Upper lobe of left lung (tissue), 6 donors: Measurements from ENCODE around the gene CXCR1. TPM values are rescaled to one million over a fixed set of nuclear protein-coding genes. Genes with fewer than 3 reads are reported as not detected.
A peak's percentile ranks its signal among the peaks of the same experiment; 100 is the strongest.
"Not testable (repeated sequence)": the region's sequence is repeated elsewhere in the genome, so short reads cannot be mapped to it uniquely, and the experiment has no call there.

Experiments used
- ATAC-seq, 2 donors: fragments of 200-7000 bp; cut with Tn5 transposase; one replicate each; pipeline ENCODE4 v1.9.1; 2022; ENCODE audit warnings: mild to moderate bottlenecking in 2 of 2, moderate library complexity in 2 of 2; ENCODE audit not compliant: low FRiP score in 2 of 2
- DNase-seq, 2 donors: peaks; one replicate each; pipeline ENCODE4 v3.0.0-alpha.2; 2019 to 2020
- H3K27ac ChIP-seq, 4 donors: fragments of 200-600 bp; sonication (generic); one replicate each; pipeline ENCODE4 v1.5.1; 2016 to 2019
- H3K27me3 ChIP-seq, 4 donors: fragments of 200-600 bp; sonication (generic); one replicate each; pipeline ENCODE4 v1.5.1; 2017 to 2019
- H3K36me3 ChIP-seq, 4 donors: fragments of 200-600 bp; sonication (generic); one replicate each; pipeline ENCODE4 v1.5.1; 2016 to 2019
- H3K4me1 ChIP-seq, 4 donors: fragments of 200-600 bp; sonication (generic); one replicate each; pipeline ENCODE4 v1.5.1; 2018 to 2019
- H3K4me3 ChIP-seq, 4 donors: fragments of 200-600 bp; sonication (generic); one replicate each; pipeline ENCODE4 v1.5.1; 2017 to 2019; ENCODE audit warnings: mild to moderate bottlenecking in 2 of 4, moderate library complexity in 1 of 4
- H3K9me3 ChIP-seq, 4 donors: fragments of 200-600 bp; sonication (generic); one replicate each; pipeline ENCODE4 v1.5.1; 2018 to 2019
- EP300 ChIP-seq, 4 donors: sonication (generic); formaldehyde crosslinking; IDR thresholded peaks; one replicate each; pipeline ENCODE4 v1.5.1; 2017; ENCODE audit warnings: antibody characterized with exemption in 4 of 4, control low read depth in 2 of 4
- POLR2A ChIP-seq, 4 donors: fragments of 450-650 bp; IDR thresholded peaks; one replicate each; pipeline ENCODE4 v1.5.1; 2016 to 2017; ENCODE audit warnings: antibody characterized with exemption in 4 of 4, mild to moderate bottlenecking in 2 of 4
- POLR2AphosphoS5 ChIP-seq, 2 donors: sonication (generic); formaldehyde crosslinking; IDR thresholded peaks; one replicate each; pipeline ENCODE4 v1.5.1; 2017; ENCODE audit warnings: antibody characterized with exemption in 2 of 2
- WGBS, 2 donors: methylation state at CpG; one replicate each; pipeline ENCODE4 v1.1.5; 2017 to 2018; 5-methylcytosine and 5-hydroxymethylcytosine counted together
- total RNA-seq, 6 donors: library from RNA; depleted of rRNA in 4 of 6; stranded (reverse); fragments of >200 nt in 4 of 6; gene quantifications; one replicate each; pipeline versions ENCODE4 v1.1.0 to v1.2.1, GENCODE V29; 2016 to 2021
- TF ChIP-seq, protein P1 (sequence below), 6 experiments: fragments of 450-650 bp in 4 of 6; fragments of 200-600 bp in 2 of 6; sonication (generic) in 2 of 6; IDR thresholded peaks; one replicate each; pipeline ENCODE4 v1.5.1; 2016 to 2019; ENCODE audit warnings: antibody characterized with exemption in 6 of 6
- donor health status: DM: no; HTN: no; CAD: no; lungs with moderate emphysema.
- donor health status: DM: no; HTN: yes; CAD: no; lungs with severe emphysema.

CXCR1 gene
- total RNA-seq, 6 donors from 2014 or later, result 1.3 to 17.2 (median 6.4) TPM

DNA sequence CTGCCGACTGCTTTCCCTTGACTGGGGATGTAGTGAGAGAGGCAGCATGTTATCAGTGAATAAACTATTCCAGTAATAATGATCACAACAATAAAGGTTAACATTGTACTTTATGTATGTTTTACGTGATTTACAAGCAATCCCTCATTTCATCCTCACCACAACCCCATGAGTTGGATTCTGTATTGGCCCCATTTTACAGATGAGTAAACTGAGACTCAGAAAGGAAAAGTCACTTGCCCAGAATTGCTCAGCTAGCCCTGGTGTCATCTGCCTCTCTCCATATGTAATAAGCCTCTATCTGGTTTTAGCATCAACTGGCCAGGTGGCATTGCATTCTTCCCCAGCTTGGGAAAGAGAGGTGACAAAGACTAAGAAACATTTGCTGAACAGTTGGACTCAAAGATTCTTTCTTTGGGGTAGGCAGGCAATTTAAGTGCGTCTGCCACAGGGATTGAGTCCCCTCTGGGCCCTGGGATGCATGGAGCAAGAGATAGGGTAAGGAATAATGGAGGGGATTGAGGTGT, 38.8 kb downstream of the CXCR1 start:
- Histone ChIP-seq H3K27me3 (no peaks in the 10 kb centered on the region), H3K4me3 (peak overlapping the region in 2 of 4 donors; percentile 0 to 1), H3K9me3 (no peaks in the 10 kb centered on the region), H3K4me1 (peaks cover 0 to 14% (median 4%) of the 10 kb centered on the region in 4 donors), H3K36me3 (no peaks in the 10 kb centered on the region), H3K27ac (peak overlapping the region in 2 of 4 donors; percentile 61 to 83)
- no peak for DNase-seq
- no peak for ATAC-seq
- no peak for TF ChIP-seq POLR2AphosphoS5 (IDR thresholded peaks at IDR 0.05)
- TF ChIP-seq, protein P1, sequence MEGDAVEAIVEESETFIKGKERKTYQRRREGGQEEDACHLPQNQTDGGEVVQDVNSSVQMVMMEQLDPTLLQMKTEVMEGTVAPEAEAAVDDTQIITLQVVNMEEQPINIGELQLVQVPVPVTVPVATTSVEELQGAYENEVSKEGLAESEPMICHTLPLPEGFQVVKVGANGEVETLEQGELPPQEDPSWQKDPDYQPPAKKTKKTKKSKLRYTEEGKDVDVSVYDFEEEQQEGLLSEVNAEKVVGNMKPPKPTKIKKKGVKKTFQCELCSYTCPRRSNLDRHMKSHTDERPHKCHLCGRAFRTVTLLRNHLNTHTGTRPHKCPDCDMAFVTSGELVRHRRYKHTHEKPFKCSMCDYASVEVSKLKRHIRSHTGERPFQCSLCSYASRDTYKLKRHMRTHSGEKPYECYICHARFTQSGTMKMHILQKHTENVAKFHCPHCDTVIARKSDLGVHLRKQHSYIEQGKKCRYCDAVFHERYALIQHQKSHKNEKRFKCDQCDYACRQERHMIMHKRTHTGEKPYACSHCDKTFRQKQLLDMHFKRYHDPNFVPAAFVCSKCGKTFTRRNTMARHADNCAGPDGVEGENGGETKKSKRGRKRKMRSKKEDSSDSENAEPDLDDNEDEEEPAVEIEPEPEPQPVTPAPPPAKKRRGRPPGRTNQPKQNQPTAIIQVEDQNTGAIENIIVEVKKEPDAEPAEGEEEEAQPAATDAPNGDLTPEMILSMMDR (IDR thresholded peaks at IDR 0.05), result no peak
- no peak for TF ChIP-seq POLR2A (IDR thresholded peaks at IDR 0.05)
- TF ChIP-seq EP300 (IDR thresholded peaks at IDR 0.05), result no peak
- 88 to 89% methylated on average over 3 of the region's 3 CpGs for WGBS, 2 donors

DNA sequence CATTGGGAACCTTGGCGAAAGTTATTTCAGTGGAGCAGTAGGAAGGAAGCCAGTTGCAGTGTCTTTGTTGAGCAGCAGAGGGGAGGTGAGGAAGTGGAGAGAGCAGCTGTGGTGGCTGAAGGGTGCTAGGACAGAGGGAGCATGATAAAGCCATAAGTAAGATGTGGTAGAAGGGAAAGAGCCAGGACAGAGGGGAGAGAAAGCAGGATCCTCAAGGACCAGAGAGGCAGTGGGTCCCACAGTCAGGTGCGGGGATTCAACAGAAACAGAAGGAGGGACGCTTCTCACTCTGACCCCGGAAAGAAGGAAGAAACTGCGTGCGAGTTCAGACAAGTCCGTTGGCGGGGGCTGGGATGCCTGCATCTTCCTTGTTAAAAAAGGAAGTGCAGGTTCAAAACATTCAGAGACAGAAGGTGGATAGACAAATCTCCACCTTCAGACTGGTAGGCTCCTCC, 41.1 kb downstream of the CXCR1 start, which contains the start of gene CXCR2:
Gene CXCR2 (plus strand): TSS at position 403 of the 455 bp plus-strand sequence. CDS start 8,774 bp downstream, outside the sequence.
- ATAC-seq, result peak; percentile 74 to 77
- peak within 1 kb of the TSS in 3 of 4 donors; percentile 4 to 23 (median 5) for H3K4me3 ChIP-seq

DNA sequence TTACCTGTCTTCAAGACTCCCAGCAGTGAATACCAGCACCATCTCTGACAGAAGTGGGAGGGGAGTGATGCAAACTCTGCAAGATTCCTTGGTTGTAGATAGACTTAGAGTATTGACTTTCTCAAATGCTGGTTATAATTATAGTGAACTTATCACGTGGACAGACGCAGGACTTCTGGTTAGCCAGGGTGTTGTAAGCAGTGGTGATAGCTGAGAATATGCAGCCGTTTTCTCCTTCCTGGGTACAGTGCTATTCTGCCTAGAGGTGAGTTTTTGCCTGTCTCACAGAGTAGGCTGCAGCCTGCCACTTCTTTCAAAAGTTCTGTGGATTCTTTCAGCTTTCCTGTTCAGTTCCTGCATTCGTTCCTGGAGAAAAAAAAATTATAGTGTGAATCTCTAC, 41.7 kb downstream of the CXCR1 start:
- Histone ChIP-seq H3K9me3 (peaks cover 0 to 12% (median 6%) of the 10 kb centered on the region in 4 donors), H3K27me3 (no peaks in the 10 kb centered on the region), H3K27ac (peak overlapping the region; percentile 18 to 83 (median 62)), H3K4me1 (peaks cover 0 to 14% (median 4%) of the 10 kb centered on the region in 4 donors), H3K4me3 (peak overlapping the region in 1 of 4 donors; percentile 23), H3K36me3 (no peaks in the 10 kb centered on the region)
- no peak for DNase-seq
- WGBS, 2 donors, result 42 to 43% methylated on average over 4 of the region's 4 CpGs
- ATAC-seq, result peak; percentile 36 to 79
- TF ChIP-seq, protein P1 (IDR thresholded peaks at IDR 0.05), result no peak
- peak; percentile 34 to 50 for TF ChIP-seq POLR2AphosphoS5 (IDR thresholded peaks at IDR 0.05)

More for the DNA sequence above, 41.1 kb downstream of the CXCR1 start, which contains the start of gene CXCR2:
- no peaks in the 10 kb centered on the region for H3K36me3 ChIP-seq
- TF ChIP-seq, protein P1 (IDR thresholded peaks at IDR 0.05), result no peak
- TF ChIP-seq POLR2AphosphoS5 (IDR thresholded peaks at IDR 0.05) (no peak), POLR2A (IDR thresholded peaks at IDR 0.05) (no peak), EP300 (IDR thresholded peaks at IDR 0.05) (no peak)
- H3K27ac ChIP-seq, result peak within 1 kb of the TSS; percentile 48 to 83 (median 64)
- peak in 1 of 2 donors; percentile 77 for DNase-seq
- H3K4me1 ChIP-seq, result peaks cover 0 to 14% (median 4%) of the 10 kb centered on the region in 4 donors
- 47 to 49% methylated on average over 8 of the region's 8 CpGs for WGBS, 2 donors
- H3K9me3 ChIP-seq, result peaks cover 0 to 12% (median 6%) of the 10 kb centered on the region in 4 donors
- no peaks in the 10 kb centered on the region for H3K27me3 ChIP-seq

DNA sequence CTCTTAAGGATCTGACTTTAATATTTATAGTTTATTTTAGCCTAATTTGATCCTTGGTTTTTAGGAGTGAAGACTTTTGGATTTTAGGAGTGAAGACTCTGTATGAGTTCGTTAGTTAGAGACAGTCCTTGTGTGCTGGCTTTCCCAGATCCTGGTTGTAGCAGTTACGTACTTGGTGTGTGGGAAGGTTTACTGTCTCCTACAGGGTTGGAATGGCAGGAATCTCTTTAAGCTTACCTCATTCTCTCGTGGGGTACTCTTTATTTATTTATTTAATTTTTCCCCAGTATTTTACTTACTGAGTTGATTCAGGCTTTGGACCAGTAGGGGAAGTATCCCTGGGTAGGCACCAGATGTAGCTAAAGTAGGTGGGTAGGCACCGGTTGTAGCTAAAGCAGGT, 42.8 kb downstream of the CXCR1 start:
- H3K27ac ChIP-seq, result peak overlapping the region in 1 of 4 donors; percentile 19
- 83 to 88% methylated on average over 4 of the region's 4 CpGs for WGBS, 2 donors
- no peaks in the 10 kb centered on the region for H3K36me3 ChIP-seq
- H3K27me3 ChIP-seq, result no peaks in the 10 kb centered on the region
- TF ChIP-seq, protein P1 (IDR thresholded peaks at IDR 0.05), result no peak
- TF ChIP-seq POLR2A (IDR thresholded peaks at IDR 0.05) (no peak), EP300 (IDR thresholded peaks at IDR 0.05) (no peak), POLR2AphosphoS5 (IDR thresholded peaks at IDR 0.05) (no peak)
- peaks cover 0 to 14% (median 4%) of the 10 kb centered on the region in 4 donors for H3K4me1 ChIP-seq
- H3K9me3 ChIP-seq, result peaks cover 0 to 12% (median 6%) of the 10 kb centered on the region in 4 donors
- no peak for DNase-seq
- no peak overlapping the region for H3K4me3 ChIP-seq
- ATAC-seq, result no peak

DNA sequence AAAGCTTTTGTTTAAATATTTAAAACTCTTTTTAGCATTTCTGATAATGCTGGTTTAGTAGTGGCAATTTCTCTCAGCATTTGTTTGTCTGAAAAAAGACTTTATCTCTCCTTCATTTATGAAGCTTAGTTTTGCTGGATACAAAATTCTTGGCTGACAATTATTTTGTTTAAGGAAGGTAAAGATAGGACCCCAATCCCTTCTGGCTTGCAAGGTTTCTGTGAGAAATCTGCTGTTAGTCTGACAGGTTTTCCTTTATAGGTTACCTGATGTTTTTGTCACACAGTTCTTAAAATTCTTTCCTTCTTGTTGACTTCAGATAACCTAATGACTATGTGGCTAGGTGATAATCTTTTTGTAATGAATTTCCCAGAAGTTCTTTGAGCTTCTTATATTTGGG, 44.5 kb downstream of the CXCR1 start:
- not testable (repeated sequence) for H3K4me3 ChIP-seq, H3K27me3 ChIP-seq, H3K27ac ChIP-seq, ATAC-seq, H3K36me3 ChIP-seq, DNase-seq
- H3K9me3 ChIP-seq, result peaks cover 0 to 15% (median 9%) of the 10 kb centered on the region in 4 donors
- peaks cover 0 to 14% (median 4%) of the 10 kb centered on the region in 4 donors for H3K4me1 ChIP-seq

DNA sequence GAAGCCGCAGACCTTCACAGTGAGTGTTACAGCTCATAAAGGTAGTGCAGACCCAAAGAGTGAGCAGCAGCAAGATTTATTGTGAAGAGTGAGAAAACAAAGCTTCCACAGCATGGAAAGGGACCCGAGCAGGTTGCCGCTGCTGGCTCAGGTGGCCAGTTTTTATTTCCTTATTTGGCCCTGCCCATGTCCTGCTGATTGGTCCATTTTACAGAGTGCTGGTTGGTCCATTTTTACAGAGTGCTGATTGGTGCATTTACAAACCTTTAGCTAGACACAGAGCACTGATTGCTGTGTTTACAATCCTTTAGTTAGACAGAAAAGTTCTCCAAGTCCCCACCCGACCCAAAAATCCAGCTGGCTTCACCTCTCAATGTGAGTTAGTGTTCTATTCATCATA, 45.0 kb downstream of the CXCR1 start:
- not testable (repeated sequence) for H3K27ac ChIP-seq, H3K36me3 ChIP-seq, ATAC-seq, H3K27me3 ChIP-seq, H3K4me3 ChIP-seq, DNase-seq
- Histone ChIP-seq H3K4me1 (peaks cover 0 to 14% (median 4%) of the 10 kb centered on the region in 4 donors), H3K9me3 (peaks cover 0 to 20% (median 12%) of the 10 kb centered on the region in 4 donors)
- 82 to 86% methylated on average over 4 of the region's 4 CpGs for WGBS, 2 donors
